Sciatic nerve (tissue), 2 donors: ENCODE measurements around the gene C4orf50. TPM values are rescaled to one million over a fixed set of nuclear protein-coding genes. Genes with fewer than 3 reads are reported as not detected.
"Not testable (repeated sequence)": the region's sequence is repeated elsewhere in the genome, so short reads cannot be mapped to it uniquely, and the experiment has no call there.

ENCODE experiments used
- ATAC-seq: fragments of 200-7000 bp; cut with Tn5 transposase; one replicate; pipeline ENCODE4 v1.9.1; 2020; ENCODE audit warnings: mild to moderate bottlenecking, moderate library complexity
- DNase-seq: peaks from one replicate; pipeline ENCODE4 v3.0.0-alpha.2; 2020; ENCODE audit warnings: low spot score
- intact Hi-C: fragments of 100-400 bp; cut with DNase I; formaldehyde crosslinking; loops from one replicate; pipeline ENCODE4 v1.14.2; 2022
- microRNA-seq: library from miRNA; unstranded; fragments of <30 nt; microRNA quantifications from one replicate; pipeline ENCODE4 v1.2.0, GENCODE V29; 2020
- total RNA-seq: library from RNA; stranded (reverse); fragmentation: NEBNext Ultra II Directional; extraction: Animal tissue kit (Norgen Biotek cat#: 25700); gene quantifications from one replicate; pipeline ENCODE4 v1.2.1, GENCODE V29; 2021
- donor health status: DM: no; HTN: no; CAD: no.
- donor health status: DM: no; HTN: no; CAD: no.

C4orf50 gene
- total RNA-seq, 1 donor from 2014 or later, result 0.09 TPM

GRCh38 chr4:5858020-5858769 lies 160.0 kb downstream of the C4orf50 start:
- ATAC-seq (no peak), DNase-seq (no peak)
- intact Hi-C loops, result no loop called here

DNA sequence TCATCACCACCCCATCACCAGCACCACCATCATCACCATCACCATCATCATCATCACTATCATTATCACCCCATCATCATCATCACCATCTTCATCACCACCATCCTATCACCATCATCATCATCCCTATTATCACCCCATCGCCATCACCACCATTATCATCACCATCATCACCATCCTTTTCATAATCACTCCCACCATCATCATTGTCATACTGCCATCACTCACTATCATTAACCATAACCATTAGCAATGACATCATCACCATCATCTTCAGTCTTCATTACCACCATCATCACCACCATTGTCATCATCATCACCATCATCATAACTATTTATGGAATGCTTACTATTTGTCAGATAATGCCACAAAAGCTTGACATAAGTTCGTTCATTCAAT lies 161.0 kb downstream of the C4orf50 start:
- ATAC-seq (no peak), DNase-seq (no peak)
- intact Hi-C loops, result no loop called here

GRCh38 chr4:5856362-5856761 lies 161.9 kb downstream of the C4orf50 start:
- DNase-seq, intact Hi-C loops, ATAC-seq: not testable (repeated sequence)

GRCh38 chr4:5854929-5855328 lies 163.3 kb downstream of the C4orf50 start:
- ATAC-seq, result no peak
- no peak for DNase-seq
- intact Hi-C loops, result no loop called here

DNA sequence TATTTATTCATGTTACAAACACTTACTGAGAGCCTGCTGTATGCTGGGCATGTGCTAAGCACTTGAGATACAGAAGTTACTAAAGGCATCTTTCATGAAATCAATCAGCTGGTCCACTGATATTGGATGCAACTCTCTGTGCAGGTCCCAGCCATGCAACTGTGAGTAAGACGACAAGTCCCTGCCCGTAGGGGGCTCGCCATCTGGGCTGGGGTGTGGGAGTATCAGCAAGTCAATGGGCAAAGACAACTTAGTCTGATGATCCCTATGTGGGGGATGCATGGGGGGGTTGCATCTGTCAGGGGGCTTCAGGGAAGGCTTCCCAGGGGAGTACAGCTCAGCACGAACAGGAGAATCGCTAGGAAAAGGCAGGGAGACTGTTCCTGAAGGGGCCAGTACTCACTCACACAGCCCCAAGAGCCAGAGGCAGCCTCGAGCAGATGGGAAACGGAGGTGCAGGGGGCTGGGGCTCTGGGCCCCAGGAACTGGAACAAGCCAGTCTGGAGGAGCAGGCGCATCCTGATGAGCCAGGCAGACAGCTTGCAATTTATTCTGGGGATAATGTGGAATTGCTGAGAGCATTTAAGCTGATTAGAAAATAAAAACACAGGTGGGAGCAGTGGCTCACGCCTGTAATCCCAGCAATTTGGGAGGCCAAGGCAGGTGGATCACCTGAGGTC lies 165.6 kb downstream of the C4orf50 start:
- intact Hi-C loops, result no loop called here
- ATAC-seq (no peak), DNase-seq (no peak)

GRCh38 chr4:5851637-5852301 lies 166.5 kb downstream of the C4orf50 start:
- intact Hi-C loops, result no loop called here
- no peak for ATAC-seq
- DNase-seq, result no peak

Small RNA genes lying within 50 kb of the gene (microRNA-seq; reads per million reads assigned to microRNA genes)
- not detected for gene MIR378D1

Other genes starting within 250 kb of the C4orf50 start
- gene CRMP1, start 125.3 kb downstream of the C4orf50 start, total RNA-seq, result 0.49 TPM
- 0.76 TPM for gene JAKMIP1, start 182.1 kb upstream of the C4orf50 start, total RNA-seq